Non-pigmented ciliary epithelial cell (primary cell): ENCODE results near the gene ITGA2B.
"Not testable (repeated sequence)": the region's sequence is repeated elsewhere in the genome, so short reads cannot be mapped to it uniquely, and the experiment has no call there.

Experiments used
- DNase-seq: peaks from one replicate; pipeline ENCODE4 v3.0.0-alpha.2; 2010; ENCODE audit warnings: low read depth

ITGA2B gene

DNA sequence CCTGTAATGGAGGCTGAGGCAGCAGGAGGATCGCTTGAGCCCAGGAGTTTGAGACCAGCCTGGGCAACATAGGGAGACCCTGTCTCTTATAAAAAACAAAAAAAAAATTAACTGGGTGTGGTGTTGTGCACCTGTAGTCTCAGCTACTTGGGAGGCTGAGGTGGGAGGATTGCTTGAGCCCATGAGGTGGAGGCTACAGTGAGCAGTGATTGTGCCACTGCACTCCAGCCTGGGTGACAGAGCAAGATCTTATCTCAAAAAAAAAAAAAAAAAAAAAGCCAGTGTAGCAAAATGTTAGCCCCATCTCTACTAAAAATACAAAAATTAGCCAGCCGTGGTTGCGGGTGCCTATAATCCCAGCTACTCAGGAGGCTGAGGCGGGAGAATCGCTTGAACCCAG lies 59.2 kb downstream of the ITGA2B start:
- DNase-seq, result not testable (repeated sequence)

DNA sequence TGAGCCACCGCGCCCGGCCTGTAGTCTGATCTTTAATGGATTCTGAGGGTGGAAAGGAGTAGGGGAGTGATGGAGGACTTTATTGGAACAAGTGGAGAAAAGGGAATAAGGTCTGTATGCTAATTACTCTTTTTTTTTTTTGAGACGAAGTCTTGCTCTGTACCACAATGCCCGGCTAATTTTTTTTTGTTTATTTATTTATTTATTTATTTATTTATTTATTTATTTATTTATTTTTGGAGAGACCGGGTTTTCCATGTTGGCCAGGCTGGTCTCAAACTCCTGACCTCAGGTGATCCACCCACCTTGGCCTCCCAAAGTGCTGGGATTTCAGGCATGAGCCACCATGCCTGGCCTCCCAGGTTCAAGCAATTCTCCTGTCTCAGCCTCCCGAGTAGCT lies 59.9 kb downstream of the ITGA2B start:
- DNase-seq, result not testable (repeated sequence)

DNA sequence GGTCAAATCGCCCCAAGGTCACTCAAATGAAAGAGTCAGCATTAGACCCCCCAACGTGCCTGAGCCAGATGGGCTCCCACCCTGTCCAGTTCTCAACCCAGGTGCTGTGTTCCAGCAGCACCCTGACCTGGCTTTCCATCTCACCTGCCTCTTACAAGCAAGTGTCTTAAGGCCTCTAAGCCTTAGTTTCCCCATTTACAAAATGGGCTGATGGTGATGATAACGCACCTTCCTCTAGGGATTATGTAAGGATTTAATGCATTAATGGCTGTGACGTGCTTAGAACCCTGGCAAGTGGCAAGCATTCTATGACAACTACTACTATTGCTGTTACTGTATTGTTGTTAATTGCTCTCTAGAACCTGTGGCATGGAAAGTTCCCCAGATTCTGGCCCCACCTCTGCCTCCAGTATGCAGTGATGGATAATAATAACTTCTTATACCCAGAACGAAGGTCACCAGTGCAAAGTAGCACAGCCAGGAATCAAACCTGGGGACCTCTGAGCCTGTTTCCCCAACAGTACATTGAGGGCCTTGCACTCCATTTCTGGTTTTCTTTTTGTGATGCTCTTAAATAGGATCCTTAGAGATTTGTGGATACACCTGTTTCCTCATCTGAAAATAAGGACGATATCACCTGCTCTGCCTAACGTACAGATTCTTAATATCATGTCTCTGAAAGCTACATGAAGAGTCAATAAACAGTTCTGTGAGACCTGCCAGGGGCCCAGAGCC lies 61.6 kb downstream of the ITGA2B start:
- no peak for DNase-seq

DNA sequence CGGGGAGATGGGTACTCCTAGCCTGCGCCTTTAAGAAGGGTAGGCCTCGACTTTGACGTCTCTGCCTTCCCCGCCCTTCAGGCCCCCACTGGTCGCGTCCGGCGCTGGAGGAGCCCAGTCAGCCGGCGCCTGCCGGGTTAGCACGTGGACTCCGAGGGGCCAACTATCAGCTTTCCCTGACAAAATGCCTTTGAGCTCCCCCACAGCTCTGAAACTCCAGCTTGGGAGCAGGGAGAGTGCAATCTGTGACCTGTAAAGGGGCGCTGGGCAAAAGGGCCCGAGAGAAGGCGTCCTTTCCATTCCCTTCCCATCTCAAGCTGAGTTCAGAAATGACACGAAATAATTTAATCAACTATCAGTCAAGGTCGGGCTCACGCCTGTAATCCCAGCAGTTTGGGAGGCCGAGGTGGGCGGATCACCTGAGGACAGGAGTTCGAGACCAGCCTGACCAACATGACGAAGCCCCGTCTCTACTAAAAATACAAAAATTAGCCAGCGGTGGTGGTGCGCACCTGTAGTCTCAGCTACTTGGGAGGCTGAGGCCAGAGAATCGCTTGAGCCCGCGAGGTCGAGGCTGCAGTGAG lies 62.5 kb downstream of the ITGA2B start:
- peak; percentile 86 for DNase-seq

DNA sequence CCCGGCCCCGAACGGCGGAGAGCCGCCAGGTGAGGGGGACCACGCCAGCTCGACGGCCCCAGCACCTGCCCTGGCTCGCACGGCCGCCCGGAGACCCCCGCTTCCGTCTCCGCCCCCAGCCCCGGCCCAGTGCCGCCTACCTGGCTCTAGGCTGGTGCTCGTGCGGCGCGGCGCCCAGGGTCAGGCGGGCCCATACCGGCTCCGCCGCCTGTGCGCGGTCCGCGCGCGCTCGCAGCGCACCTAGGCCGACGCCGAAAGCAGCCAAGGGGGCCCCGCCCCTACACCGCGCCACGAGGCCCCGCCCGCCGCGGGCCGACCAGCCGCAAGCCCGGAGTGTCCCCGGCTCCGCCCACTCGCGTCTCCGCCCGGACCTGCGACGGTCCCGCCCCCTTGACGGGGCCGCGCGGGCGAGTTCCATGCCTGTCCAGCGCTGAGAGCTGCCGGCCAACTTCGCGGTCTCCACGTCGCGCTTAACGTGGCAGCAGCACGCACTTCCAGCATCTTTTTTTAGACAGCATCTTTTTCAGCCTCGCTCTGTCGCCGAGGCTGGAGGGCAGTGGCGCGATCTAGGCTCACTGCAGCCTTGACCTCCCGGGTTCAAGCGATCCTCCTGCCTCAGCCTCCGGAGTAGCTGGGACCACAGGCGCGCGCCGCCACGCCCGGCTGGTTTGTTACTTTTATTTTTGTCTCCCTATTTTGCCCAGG lies 64.7 kb downstream of the ITGA2B start, which contains the start of gene SLC25A39:
SLC25A39 (minus strand) TSS at position 253 of the 705 bp plus-strand sequence. CDS start 1,261 bp downstream, outside the sequence.
- DNase-seq, result no peak

DNA sequence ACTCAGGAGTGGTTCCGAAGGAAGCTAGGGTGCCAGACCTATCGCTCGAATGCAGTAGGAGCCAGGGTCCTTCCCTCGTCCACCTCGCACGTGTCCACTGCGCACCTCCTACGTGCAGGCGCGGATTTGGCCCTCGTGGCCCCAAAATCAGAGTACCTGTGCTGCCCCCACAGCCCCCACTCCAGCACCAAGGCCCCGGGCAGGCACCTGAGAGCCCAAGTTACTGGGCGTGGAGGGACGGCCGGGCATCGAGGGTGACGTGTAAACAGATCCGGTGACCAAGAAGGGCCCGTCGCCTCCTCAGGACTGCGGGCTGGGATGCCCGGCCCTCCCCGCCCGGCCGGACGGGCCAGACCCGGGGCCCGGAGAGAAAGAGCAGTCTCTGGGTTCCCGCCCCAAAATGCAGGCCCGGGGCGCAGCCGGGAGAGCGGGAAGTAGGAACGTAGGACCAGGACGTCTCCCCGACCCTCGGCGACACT lies 65.3 kb downstream of the ITGA2B start:
- no peak for DNase-seq

DNA sequence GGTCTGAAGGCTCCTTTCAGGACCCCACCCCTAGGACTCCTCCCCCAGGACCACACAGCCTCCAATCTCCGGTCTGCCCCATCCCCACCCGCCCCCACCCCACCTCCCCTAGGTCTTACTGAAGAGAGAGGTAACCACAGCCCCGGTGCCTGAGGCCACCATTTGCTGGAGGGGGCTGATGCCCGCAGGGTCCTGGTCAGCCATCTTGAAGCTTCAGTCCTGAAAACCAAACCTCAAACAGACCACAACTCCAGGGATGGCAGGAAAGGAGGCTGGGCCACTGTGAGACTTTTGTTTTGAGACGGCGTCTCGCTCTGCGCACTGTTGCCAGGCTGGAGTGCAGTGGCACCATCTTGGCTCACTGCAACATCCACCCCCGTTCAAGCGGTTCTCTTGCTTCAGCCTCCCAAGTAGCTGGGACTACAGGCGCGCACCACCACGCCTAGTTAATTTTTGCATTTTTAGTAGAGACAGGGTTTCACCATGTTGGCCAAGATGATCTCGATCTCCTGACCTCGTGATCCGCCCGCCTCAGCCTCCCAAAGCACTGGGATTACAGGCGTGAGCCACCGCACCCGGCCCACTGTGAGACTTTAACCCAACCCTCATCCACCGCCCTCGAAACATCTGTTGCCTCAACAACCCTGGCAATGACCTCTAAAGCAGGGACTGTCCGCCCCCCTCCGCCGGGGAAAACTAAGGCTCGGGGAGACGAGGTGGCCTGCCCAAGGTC lies 65.9 kb downstream of the ITGA2B start:
- no peak for DNase-seq

DNA sequence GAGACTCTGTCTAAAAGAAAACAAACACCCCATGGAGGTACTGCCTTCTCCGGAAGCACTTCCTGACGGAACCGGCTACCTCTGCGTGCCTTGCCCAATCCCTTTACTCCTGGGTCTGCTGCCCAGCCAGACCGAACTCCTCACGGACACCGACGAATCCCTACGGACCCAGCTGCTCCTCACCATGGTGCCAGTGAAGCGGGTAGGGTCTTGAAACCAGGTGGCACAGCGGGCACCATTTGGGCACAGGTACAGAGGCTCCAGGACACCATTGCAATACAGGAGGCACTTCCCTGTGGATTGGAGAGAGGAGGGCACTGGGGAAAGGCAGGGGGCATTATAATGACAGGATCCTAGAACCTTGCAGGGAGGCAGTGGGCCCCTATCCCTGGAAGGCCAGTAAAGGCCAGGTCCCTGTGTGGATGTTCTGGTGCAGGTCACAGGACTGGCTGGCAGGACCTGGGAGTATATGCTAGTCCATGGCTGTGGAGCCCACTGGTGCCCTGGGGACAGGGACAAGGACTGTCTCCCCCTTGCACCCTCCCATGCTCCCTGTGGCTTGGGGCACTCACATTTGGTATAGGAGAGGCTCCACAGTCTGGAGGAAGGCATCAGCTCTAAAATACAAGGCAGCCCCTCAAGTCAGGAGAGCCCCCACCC lies 67.1 kb downstream of the ITGA2B start:
- DNase-seq, result no peak
